GM12872 (cell line): ENCODE results near the gene DEPDC5.
A peak's percentile ranks its signal among the peaks of the same experiment; 100 is the strongest.

ENCODE experiments used
- TF ChIP-seq, protein P1 (sequence below): IDR thresholded peaks from 3 replicates; pipeline ENCODE4 v1.5.1; 2011; ENCODE audit warnings: low read depth, mild to moderate bottlenecking, low read length, moderate library complexity; ENCODE audit not compliant: insufficient read depth

The DEPDC5 gene

DNA sequence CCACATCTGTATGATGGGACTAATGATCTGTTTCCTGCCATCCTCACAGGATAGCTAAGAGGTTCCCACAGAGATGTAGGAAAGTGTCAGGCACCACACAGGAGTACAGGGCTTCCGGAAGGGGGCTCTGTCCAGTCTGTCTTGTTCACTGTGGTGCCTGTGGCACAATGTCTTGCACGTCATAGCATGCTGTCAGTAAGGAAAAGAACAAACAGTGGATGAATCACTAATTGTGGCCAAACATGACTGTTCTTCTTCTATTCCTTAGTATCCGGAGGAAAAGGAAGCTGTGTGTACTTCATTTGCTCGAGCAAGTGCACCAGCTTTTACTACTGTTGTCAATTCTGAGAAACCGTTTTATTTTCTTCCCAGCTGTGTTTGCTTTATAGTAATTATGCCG is 117.1 kb downstream of the DEPDC5 start:
- TF ChIP-seq, protein P1, sequence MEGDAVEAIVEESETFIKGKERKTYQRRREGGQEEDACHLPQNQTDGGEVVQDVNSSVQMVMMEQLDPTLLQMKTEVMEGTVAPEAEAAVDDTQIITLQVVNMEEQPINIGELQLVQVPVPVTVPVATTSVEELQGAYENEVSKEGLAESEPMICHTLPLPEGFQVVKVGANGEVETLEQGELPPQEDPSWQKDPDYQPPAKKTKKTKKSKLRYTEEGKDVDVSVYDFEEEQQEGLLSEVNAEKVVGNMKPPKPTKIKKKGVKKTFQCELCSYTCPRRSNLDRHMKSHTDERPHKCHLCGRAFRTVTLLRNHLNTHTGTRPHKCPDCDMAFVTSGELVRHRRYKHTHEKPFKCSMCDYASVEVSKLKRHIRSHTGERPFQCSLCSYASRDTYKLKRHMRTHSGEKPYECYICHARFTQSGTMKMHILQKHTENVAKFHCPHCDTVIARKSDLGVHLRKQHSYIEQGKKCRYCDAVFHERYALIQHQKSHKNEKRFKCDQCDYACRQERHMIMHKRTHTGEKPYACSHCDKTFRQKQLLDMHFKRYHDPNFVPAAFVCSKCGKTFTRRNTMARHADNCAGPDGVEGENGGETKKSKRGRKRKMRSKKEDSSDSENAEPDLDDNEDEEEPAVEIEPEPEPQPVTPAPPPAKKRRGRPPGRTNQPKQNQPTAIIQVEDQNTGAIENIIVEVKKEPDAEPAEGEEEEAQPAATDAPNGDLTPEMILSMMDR = no peak

DNA sequence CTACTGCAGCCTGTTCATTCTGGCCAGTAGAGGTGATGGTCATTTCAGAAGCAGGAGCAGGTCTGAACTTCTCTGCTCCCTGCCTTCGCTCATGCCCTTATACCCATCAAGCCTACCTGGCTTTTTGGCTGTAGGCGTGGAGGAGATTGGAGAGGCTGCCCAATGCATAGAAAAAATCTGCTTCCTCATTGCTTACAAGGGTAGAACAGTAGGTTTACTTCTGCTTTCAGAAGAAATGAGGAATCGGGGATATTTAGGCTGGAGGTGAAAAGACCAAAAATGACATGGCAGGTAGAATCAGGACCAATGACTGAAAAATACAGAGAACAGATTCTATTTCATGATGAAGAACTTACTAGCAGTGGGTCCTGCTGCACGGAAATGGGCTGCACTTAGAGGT is 117.7 kb downstream of the DEPDC5 start:
- TF ChIP-seq, protein P1 = no peak

DNA sequence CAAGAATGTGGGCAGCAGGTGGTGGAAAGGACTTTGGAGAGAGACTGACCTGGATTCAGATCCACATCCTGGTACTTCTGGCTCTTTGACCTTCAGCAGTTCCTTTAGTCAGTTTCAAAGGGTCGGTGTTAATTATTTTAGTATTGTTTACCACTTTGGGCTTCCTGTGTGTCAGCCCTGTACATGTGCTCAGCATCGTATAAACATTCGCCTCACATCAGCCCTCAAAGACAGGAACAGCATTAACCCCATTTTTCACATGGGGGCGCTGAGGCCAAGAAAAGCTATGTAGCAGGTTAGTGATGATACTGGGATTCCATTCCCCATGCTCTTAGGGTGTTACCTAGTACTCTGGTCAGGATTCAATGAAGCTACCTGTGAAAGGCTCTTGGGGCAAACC is 118.4 kb downstream of the DEPDC5 start:
- TF ChIP-seq, protein P1 = peak; percentile 34; the same call in 2 of the 3 replicates

DNA sequence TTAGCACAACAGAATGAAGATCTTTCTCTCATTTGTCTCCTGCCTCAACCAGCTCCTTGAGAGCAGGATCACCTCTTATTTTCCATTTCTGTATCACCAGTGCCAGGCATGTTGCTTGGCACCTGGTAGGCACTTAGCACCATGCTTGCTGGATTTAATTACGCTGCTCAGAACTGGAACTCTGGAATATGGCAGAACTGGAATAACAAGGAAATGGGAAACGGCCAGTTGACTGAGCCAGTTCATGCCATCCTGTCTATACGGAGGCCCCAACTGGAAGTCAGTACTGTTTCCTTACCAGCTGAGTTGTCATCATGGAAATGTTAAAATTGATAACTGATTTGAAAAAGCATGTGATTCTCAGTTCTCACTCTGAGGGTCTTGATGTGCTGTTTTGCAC is 121.0 kb downstream of the DEPDC5 start:
- TF ChIP-seq, protein P1 = no peak

DNA sequence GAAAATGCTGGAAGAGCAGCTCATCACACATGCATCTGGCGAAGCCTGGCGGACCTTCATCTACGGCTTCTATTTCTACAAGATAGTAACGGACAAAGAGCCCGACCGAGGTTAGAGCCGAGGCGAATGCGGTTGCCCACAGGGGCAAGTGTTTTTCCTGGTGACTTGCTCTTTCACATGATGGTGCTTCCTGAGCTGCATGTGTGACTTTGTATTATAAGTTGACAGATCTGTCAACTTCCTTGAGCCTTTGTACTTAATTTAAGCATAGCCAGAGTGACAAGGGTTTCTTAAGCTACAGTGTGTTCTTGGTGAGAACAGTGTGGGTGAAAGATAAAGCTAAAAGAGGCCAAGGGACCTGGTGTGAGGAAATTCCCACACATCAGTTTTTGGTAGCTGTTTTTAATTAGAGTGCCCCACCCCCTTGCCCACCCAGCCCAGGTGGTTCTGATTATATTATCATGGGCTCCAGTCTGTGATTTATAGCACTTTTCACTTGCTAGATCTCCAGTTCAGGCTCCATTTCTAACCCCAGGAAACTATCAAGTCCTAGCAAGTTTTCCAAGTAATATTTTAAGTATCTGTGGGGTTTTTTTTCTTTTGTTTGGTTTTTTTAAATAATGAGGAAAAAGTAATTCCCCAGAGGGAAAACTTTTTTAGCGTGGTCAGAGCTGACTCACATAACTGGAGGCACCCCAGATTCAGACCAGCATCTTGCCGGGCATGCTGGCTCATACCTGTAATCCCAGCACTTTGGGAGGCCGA is 122.5 kb downstream of the DEPDC5 start:
- TF ChIP-seq, protein P1 = no peak

DNA sequence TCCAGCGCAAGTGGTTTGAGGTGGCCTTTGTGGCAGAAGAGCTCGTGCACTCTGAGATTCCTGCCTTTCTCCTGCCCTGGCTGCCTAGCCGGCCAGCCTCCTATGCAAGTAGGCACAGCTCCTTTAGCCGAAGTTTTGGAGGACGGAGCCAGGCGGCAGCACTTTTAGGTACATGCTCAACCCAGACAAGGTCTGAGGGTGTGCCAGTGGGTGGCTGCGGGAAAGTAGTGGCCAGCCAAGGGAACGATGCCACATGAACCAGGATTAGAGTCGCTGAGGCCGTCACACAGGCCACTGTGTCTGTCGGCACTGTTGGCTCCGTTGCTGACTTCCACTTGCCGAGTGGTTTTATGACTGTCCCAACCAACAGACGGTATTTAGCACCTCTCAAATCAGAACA is 125.8 kb downstream of the DEPDC5 start:
- TF ChIP-seq, protein P1 = no peak

DNA sequence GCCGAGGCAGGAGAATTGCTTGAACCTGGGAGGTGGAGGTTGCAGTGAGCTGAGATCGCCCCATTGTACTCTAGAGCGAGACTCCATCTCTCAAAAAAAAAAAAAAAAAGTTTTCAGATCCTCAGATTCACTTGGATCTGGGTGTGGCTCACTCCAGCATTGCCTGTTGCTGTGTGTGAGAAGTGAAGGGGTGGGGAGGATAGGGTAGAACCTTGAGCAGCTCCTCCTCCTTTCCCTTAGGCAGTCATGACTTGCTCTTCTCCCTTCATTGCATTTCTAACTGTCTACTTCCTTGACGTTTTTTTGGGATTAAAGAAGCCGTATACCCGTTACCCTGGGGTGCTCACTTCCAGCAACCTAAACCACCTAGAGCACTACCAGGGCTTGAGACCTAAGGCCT is 127.4 kb downstream of the DEPDC5 start:
- TF ChIP-seq, protein P1 = no peak
